COLO668 (cell line): ENCODE results near the gene CDR2.
"Not testable (repeated sequence)": the region's sequence is repeated elsewhere in the genome, so short reads cannot be mapped to it uniquely, and the experiment has no call there.

Experiments used
- DNase-seq: peaks from one replicate; lab custom pipeline; 2025; ENCODE audit not compliant: unreplicated experiment; lab: John Stamatoyannopoulos, UW

CDR2 gene

DNA sequence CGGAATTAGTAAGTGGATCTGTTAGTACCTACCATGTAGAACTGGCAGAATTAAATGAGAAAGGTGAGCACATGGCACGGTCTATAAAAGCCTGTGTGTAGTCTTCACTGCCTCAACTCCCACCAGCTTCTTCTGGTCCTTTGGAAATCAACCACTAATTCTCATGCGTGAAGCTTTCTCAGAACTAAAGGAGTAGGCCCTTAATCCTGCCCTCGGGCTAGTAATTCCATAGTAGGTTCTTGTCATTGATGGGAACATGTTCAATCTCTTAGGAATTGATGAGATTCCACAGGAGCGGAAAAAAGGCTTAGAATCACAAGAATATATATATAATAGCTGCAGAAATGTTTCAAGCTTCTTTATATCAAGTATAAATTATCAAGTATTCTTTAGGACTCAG, 21.7 kb downstream of the CDR2 start:
- no peak for DNase-seq

- DNase-seq = no peak
Measured at GRCh38 chr16:22352140-22352539, 22.3 kb downstream of the CDR2 start.

GRCh38 chr16:22351017-22351416, 23.4 kb downstream of the CDR2 start:
- DNase-seq = not testable (repeated sequence)

GRCh38 chr16:22348291-22348690, 26.1 kb downstream of the CDR2 start:
- DNase-seq = no peak

- no peak for DNase-seq
Measured at GRCh38 chr16:22347100-22347820, 27.2 kb downstream of the CDR2 start.

DNA sequence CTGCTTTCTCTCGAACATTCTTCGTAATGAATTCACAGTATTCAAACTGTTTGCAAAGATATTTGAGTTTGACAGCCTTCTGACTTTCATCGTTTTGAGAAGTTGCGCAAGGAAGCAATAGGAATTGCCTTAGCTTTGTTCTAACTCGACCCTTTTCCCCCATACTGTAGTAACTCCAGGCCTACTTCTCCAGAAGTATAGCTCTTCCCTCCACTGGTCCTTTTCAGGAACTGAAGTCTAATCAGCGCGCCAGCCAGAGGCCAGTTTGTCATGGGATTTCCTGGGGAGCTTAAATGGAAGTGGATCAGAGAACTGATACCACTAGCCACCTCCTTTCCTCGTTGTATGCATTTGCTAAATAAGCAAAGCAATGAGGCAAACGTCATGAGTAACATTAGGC, 27.9 kb downstream of the CDR2 start:
- no peak for DNase-seq

DNA sequence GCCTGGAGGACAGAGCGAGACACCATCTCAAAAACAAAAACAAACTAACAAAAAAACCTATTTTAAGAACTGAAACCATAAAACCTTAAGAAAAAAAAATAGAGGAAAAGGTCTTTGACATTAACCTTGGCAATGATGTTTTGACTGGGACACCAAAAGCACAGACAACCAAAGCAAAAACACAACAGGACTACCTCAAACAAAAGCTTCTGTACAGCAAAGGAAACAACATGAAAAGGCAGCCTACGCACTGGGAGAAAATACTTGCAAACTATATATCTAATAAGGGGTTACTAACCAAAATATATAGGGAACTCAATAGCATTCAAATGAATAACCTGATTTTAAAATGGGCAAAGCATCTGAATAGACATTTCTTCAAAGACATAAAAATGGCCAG, 32.3 kb downstream of the CDR2 start:
- DNase-seq = no peak

- no peak for DNase-seq
Measured at GRCh38 chr16:22340945-22341344, 33.5 kb downstream of the CDR2 start.

GRCh38 chr16:22337849-22338635, 36.4 kb downstream of the CDR2 start:
- DNase-seq = no peak

GRCh38 chr16:22337045-22337444, 37.4 kb downstream of the CDR2 start:
- no peak for DNase-seq

DNA sequence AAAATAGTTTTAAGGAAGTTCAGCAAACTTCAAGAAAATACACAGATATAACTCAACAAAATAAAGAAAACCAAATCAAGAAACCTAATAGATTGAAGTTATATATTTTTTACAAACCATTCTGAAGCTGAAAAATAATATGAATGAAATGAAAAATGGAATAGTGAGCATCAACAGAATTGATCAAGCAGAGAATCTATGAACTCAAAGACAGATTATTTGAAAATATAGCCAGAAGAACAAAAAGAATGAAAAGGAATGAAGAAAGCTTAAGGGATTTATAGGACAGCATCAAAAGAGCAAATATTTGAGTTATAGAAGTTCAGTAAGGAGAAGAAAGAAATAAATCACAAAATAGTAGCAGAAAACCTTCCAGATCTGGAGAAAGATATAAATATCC, 37.8 kb downstream of the CDR2 start:
- no peak for DNase-seq

DNA sequence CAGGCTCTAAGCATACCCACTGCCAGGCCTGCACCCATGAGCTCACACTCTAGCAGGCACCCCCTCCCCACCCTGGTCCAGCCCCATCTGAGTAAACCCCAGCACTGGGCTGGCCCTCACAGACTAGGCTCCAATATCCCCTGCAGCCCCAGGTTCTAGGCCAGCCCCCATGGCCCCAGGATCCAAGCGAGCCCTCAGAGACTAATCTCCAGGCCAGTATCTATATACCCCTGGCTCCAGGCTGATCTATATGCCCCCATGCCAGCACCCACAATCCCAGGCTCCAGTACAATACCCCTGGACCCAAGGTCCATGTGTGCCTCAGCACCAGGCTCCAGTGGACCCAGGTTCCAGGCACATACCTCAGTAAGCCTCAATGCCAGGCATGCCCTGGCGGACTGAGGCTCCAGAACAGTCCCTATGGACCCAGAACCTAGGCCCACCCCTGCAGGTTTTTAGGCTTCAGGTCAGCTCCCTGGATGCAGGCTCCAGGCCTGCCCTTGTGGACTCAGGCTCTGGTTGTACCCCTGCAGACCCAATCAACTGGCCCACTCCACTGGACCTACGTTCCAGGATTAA, 38.7 kb downstream of the CDR2 start:
- DNase-seq = no peak

DNA sequence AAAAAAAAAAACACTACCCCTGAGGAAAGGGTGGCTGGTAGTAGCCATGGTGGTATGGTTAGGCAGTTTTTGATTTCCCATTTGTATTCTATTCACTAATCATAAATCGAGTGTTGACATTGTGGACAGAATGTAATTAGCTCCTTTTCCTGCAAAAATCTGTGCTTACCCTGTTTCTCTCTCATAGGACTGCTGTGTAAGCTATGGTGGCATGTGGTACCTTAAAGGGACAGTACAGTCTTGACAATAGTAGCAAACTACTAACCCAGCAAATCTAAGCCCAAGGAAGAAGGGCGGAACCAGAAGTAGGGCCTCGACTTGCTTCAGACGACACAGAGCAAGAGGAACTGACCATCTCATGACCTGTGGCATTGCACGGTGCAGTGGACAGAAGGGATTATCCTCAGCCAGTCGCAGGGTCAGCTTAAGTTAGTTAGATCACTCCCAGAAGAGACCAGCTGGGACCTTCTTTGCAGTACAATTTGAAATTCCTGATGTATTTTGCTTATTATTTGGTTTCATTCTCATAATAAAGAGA, 40.9 kb downstream of the CDR2 start:
- no peak for DNase-seq

- no peak for DNase-seq
Measured at GRCh38 chr16:22330326-22330725, 44.1 kb downstream of the CDR2 start.

- DNase-seq = no peak
Measured at GRCh38 chr16:22329199-22329695, 45.2 kb downstream of the CDR2 start.

- DNase-seq = no peak
Measured at GRCh38 chr16:22328081-22328725, 46.2 kb downstream of the CDR2 start.

DNA sequence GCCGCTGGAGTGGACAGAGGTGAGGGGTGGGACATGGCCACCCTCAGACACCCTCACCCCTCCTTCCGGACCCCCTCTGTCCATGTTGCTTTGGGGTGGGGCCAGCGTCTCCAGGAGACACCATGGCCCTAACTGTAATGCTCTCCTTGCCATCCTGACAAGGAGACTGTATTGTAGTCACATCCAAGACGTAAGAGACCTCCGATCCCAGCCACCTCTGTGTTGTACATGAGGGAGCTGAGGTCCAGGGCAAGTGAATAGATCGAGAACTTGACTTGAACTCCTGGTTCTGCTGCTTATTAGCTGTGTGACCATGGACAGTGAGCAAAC, 47.0 kb downstream of the CDR2 start:
- DNase-seq = no peak

- no peak for DNase-seq
Measured at GRCh38 chr16:22326771-22327445, 47.5 kb downstream of the CDR2 start.

GRCh38 chr16:22326369-22326652, 48.1 kb downstream of the CDR2 start:
- no peak for DNase-seq

GRCh38 chr16:22325598-22326368, 48.6 kb downstream of the CDR2 start:
- DNase-seq = no peak
